AG04450 (cell line): ENCODE measurements around the gene ZIC2. TPM values are rescaled to one million over a fixed set of nuclear protein-coding genes. Genes with fewer than 3 reads are reported as not detected.

Experiments used
- CTCF ChIA-PET: fragments of 300-600, 350-600 bp; formaldehyde crosslinking; extraction: SDS; loops from one replicate; lab custom pipeline; 2022; ENCODE audit warnings: antibody characterized with exemption, inconsistent platforms; lab: Charles Lee
- POLR2A ChIA-PET: fragments of 350-600 bp; formaldehyde crosslinking; extraction: SDS; loops from one replicate; lab custom pipeline; 2021; ENCODE audit warnings: antibody characterized with exemption, inconsistent platforms; lab: Yijun Ruan, JAX
- DNase-seq: peaks from one replicate; pipeline ENCODE4 v3.0.0-alpha.2; 2011; ENCODE audit warnings: low read depth, low spot score
- H3K27ac ChIP-seq: one replicate; pipeline ENCODE4 v1.5.1; 2012; ENCODE audit warnings: low read depth, low read length, control low read depth
- H3K27me3 ChIP-seq: one replicate; pipeline ENCODE4 v1.6.0; 2012; ENCODE audit warnings: low read length; ENCODE audit not compliant: control insufficient read depth, insufficient read depth
- H3K4me3 ChIP-seq: 2 replicates; pipeline ENCODE4 v1.5.1; 2011; ENCODE audit warnings: mild to moderate bottlenecking, low read depth, low read length, control low read depth
- H3K9me3 ChIP-seq: 2 replicates; pipeline ENCODE4 v1.5.1; 2012; ENCODE audit warnings: low read length; ENCODE audit not compliant: control insufficient read depth, insufficient read depth
- polyA plus RNA-seq: library from polyadenylated mRNA; depleted of rRNA; stranded (reverse); fragments of >200 nt; gene quantifications from 2 replicates; pipeline ENCODE4 v1.2.3, GENCODE V29; 2011
- TF ChIP-seq, protein P1 (sequence below): IDR thresholded peaks from 2 replicates; pipeline ENCODE4 v1.5.1; 2011; ENCODE audit warnings: low read depth, low read length, control low read depth, inconsistent platforms

ZIC2 gene
- polyA plus RNA-seq, 1 experiment: not detected

DNA sequence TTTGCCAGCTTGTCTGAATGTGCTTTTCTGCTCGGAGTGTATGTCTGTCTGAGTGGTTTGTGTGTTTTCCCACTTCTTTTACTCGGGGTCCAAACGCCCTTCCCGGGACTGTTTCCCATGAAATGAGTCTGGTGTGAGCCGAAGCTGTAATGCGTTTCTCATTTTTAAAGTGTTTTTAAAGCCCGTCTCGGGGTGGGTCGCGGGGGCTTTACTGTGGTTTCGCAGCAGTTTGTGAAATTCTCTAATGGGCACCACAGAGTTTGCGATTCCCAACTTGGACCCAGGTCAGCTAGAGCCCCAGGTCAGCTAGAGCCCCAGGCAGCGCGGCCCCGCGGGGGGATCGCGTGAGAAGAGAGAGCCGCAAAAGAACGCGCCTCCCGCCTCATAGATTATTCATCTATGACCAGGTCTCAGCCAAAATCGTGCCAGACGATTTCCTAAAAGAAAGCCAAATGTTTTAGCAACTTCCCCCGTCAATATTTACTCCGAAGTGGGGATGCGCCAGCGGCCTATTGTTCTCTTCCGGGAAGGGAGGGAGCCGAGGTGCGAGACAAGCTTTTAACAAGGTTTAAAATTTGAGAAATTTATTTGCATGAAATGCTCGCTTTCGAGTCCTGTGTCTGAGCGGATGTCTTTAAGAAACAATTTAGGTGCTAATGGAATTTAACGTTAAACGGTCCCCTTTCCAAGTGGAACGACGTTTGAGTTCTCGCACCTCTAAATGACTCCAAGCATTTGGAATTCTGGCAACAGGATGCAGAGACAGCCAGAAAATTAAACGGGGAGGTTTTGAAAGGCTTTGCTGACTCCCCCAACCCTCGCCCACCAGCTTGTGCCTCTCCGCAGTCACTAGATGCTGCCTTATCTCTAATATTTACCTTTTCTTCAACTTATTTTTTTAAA lies 2.2 kb downstream of the ZIC2 start:
- Histone ChIP-seq H3K9me3 (peaks cover 19% of the 10 kb centered on the region; the same call in 1 of the 2 replicates), H3K27me3 (peaks cover 78% of the 10 kb centered on the region), H3K4me3 (no peak overlapping the region), H3K27ac (no peak overlapping the region)
- ChIA-PET CTCF (no interaction called here), POLR2A (no interaction called here)
- DNase-seq: no peak
- TF ChIP-seq, protein P1, sequence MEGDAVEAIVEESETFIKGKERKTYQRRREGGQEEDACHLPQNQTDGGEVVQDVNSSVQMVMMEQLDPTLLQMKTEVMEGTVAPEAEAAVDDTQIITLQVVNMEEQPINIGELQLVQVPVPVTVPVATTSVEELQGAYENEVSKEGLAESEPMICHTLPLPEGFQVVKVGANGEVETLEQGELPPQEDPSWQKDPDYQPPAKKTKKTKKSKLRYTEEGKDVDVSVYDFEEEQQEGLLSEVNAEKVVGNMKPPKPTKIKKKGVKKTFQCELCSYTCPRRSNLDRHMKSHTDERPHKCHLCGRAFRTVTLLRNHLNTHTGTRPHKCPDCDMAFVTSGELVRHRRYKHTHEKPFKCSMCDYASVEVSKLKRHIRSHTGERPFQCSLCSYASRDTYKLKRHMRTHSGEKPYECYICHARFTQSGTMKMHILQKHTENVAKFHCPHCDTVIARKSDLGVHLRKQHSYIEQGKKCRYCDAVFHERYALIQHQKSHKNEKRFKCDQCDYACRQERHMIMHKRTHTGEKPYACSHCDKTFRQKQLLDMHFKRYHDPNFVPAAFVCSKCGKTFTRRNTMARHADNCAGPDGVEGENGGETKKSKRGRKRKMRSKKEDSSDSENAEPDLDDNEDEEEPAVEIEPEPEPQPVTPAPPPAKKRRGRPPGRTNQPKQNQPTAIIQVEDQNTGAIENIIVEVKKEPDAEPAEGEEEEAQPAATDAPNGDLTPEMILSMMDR: no peak

DNA sequence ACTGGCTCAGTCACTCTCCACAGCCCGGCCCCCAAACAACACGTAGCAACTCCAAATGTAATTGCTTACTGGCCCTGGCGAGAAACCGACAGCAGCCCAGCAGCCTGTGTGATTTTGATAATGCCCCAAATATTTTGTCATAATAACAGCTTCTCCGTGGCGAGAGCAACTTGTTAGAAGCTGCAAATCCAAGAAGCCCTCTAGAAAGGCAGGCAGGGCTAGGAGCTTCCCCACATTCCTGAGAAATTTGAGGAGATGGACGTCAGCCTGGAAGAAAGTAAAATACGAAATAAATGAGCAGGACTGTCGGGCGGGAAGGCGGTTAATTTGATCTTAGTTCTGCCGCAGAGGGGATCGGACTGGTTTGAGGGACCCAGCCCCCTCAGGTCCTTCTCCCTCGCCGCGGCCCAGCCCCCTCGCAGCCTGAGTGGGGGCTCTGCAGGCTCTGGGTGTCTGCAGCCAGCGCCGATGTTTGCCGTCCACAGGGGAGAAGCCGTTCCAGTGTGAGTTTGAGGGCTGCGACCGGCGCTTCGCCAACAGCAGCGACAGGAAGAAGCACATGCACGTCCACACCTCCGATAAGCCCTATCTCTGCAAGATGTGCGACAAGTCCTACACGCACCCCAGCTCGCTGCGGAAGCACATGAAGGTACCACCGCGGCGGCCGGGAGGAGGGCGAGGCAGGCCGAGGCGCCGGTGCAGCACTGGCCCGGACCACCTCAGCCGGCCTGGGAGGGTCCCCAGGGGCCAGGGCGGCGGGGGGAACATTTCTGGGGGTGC lies 3.1 kb downstream of the ZIC2 start:
- peaks cover 78% of the 10 kb centered on the region for H3K27me3 ChIP-seq
- no peak for DNase-seq
- POLR2A ChIA-PET: no interaction called here
- TF ChIP-seq, protein P1: no peak
- no peak overlapping the region for H3K4me3 ChIP-seq
- no peak overlapping the region for H3K27ac ChIP-seq
- CTCF ChIA-PET: interaction anchor here (0.7 kb wide), 1 partner anchor 530 kb away, joined by 3 read pairs; no protein-coding TSS in a partner anchor
- peaks cover 22% of the 10 kb centered on the region; the same call in 1 of the 2 replicates for H3K9me3 ChIP-seq

DNA sequence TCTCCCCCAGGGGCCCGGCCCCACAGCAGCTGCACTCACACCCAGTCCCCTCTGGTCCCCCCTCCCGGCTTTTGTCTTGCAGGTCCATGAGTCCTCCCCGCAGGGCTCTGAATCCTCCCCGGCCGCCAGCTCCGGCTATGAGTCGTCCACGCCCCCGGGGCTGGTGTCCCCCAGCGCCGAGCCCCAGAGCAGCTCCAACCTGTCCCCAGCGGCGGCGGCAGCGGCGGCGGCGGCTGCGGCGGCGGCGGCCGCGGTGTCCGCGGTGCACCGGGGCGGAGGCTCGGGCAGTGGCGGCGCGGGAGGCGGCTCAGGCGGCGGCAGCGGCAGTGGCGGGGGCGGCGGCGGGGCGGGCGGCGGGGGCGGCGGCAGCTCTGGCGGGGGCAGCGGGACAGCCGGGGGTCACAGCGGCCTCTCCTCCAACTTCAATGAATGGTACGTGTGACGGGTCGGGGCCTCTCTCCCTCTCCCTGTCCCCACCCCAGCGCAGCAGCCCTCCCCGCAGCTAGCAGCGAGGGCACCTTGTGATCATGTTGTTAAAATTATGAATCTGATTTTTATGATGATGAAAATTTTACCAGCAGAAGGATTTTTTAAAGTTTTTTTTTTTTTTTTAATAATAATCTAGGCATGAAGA lies 3.8 kb downstream of the ZIC2 start:
- ChIA-PET POLR2A (no interaction called here), CTCF (interaction anchor here (0.6 to 0.7 kb wide), 2 partner anchors 26 to 529 kb away, joined by 3 read pairs; no protein-coding TSS in a partner anchor)
- no peak overlapping the region for H3K4me3 ChIP-seq
- H3K27me3 ChIP-seq: peaks cover 79% of the 10 kb centered on the region
- TF ChIP-seq, protein P1: no peak
- DNase-seq: no peak
- no peak overlapping the region for H3K27ac ChIP-seq
- H3K9me3 ChIP-seq: peaks cover 27% of the 10 kb centered on the region; the same call in 1 of the 2 replicates

DNA sequence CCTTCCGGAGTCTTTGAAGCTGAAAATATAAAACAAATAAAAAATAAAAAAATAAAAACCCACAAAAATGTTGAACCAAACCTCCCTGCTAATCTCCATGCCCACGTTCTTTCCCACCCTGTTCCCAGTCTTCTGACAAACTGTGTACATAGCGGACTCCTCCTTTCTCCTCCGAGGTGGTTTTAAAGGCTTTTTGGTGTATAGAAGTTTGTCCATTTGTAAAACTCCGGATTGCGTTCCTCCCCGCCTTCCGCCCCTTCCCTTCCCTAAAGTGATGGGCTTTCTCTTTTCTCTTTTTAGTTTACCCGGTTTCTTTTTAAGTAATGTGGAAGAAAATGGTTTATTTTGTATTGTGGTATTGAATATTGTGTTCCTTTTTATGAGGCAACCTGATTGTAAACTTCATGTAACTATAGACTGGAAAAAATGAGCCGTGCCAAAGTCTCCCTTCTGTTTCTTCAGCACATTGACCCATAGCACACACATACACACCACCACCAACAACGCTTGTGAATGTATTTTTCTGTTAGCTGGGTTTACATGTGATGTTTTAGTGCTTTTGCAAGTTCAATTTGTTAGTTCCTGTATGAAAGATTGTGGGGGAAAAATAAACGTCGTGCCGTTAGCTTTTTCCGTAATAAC lies 4.4 kb downstream of the ZIC2 start:
- Histone ChIP-seq H3K9me3 (peaks cover 33% of the 10 kb centered on the region; the same call in 1 of the 2 replicates), H3K27me3 (peaks cover 85% of the 10 kb centered on the region), H3K4me3 (no peak overlapping the region), H3K27ac (no peak overlapping the region)
- CTCF ChIA-PET: interaction anchor here (0.6 kb wide), 1 partner anchor 26 kb away, joined by 3 read pairs; no protein-coding TSS in a partner anchor
- no peak for DNase-seq
- POLR2A ChIA-PET: no interaction called here
- TF ChIP-seq, protein P1: no peak
